NCI-H146 treated with DMSO at 0.1 percent for 48 hours (cell line): ENCODE measurements around the gene COL23A1.
"Not testable (repeated sequence)": the region's sequence is repeated elsewhere in the genome, so short reads cannot be mapped to it uniquely, and the experiment has no call there.

ENCODE experiments used
- DNase-seq: peaks from one replicate; lab custom pipeline; 2025; ENCODE audit not compliant: unreplicated experiment; lab: John Stamatoyannopoulos, UW

Gene COL23A1

GRCh38 chr5:178312880-178313282 is 277.3 kb downstream of the COL23A1 start:
- DNase-seq = no peak

GRCh38 chr5:178310130-178310865 is 279.9 kb downstream of the COL23A1 start:
- no peak for DNase-seq

GRCh38 chr5:178309271-178310013 is 280.8 kb downstream of the COL23A1 start:
- DNase-seq = no peak

- DNase-seq = no peak
These were observed 281.6 kb downstream of the COL23A1 start for GRCh38 chr5:178308541-178309092.

- no peak for DNase-seq
These were observed 282.7 kb downstream of the COL23A1 start for GRCh38 chr5:178307267-178308045.

- no peak for DNase-seq
These were observed 283.6 kb downstream of the COL23A1 start for GRCh38 chr5:178306430-178307225.

- DNase-seq = no peak
These were observed 284.4 kb downstream of the COL23A1 start for GRCh38 chr5:178305801-178306200.

- no peak for DNase-seq
These were observed 285.2 kb downstream of the COL23A1 start for GRCh38 chr5:178304761-178305645.

- DNase-seq = no peak
These were observed 286.2 kb downstream of the COL23A1 start for GRCh38 chr5:178304016-178304415.

- not testable (repeated sequence) for DNase-seq
These were observed 287.9 kb downstream of the COL23A1 start for GRCh38 chr5:178302321-178302720.

- DNase-seq = no peak
These were observed 288.6 kb downstream of the COL23A1 start for GRCh38 chr5:178301641-178302040.

- no peak for DNase-seq
These were observed 291.8 kb downstream of the COL23A1 start for GRCh38 chr5:178298283-178298807.

- no peak for DNase-seq
These were observed 292.4 kb downstream of the COL23A1 start for GRCh38 chr5:178297751-178298150.

- DNase-seq = no peak
These were observed 294.1 kb downstream of the COL23A1 start for GRCh38 chr5:178296066-178296465.

- no peak for DNase-seq
These were observed 294.6 kb downstream of the COL23A1 start for GRCh38 chr5:178295589-178295988.

GRCh38 chr5:178293815-178294214 is 296.4 kb downstream of the COL23A1 start:
- DNase-seq = no peak

GRCh38 chr5:178293400-178293799 is 296.8 kb downstream of the COL23A1 start:
- DNase-seq = no peak

GRCh38 chr5:178292826-178293205 is 297.4 kb downstream of the COL23A1 start:
- DNase-seq = no peak
